GM21515 (cell line): ENCODE results near the gene CARD6.
A peak's percentile ranks its signal among the peaks of the same experiment; 100 is the strongest.
"Not testable (repeated sequence)": the region's sequence is repeated elsewhere in the genome, so short reads cannot be mapped to it uniquely, and the experiment has no call there.

Experiments
- ATAC-seq: cut with Tn5 transposase; IDR thresholded peaks from one replicate; pipeline ENCODE4 v1.9.1; 2021; ENCODE audit not compliant: unreplicated experiment

CARD6 gene

DNA sequence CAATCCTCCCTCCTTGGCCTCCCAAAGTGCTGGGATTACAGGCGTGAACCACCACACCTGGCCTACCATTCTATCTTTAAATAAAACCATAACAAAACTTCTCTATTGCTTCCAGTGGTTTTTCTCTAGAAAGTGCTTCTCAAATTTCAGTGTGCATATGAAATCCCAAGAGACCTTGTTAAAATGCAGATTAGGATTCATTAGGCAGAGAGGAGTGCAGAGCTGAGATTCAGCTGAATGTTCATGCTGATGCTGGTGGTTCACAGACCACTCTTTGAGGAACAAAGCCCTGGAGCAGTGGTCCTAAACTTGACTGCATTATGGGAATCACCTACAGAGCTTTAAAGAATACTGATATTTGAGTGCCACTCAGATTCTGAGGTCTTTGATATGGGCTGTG lies 28.2 kb downstream of the CARD6 start:
- no peak for ATAC-seq

DNA sequence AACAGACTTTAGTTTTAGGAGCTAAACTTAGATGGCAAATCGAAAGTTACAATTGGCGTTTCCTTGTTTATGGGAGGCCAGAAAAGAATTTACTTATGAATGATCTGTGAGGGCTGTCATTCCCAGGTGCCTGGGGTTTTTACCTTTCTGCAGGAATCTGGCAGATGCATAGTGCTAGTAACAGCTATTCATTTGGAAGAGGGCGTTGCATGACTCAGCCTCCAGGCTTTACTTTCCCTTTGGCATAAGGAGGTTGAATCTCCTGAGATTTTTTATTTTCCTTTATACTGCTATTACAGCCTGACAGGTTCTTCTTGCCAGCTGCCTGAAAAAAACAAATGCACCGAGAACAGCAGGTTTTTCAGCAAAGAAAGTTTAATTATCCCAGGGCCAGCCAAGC lies 30.0 kb downstream of the CARD6 start:
- no peak for ATAC-seq

GRCh38 chr5:40872253-40872652 lies 31.1 kb downstream of the CARD6 start:
- not testable (repeated sequence) for ATAC-seq

- no peak for ATAC-seq
Measured at GRCh38 chr5:40873286-40873880, 32.2 kb downstream of the CARD6 start.

GRCh38 chr5:40875958-40876357 lies 34.8 kb downstream of the CARD6 start:
- no peak for ATAC-seq

DNA sequence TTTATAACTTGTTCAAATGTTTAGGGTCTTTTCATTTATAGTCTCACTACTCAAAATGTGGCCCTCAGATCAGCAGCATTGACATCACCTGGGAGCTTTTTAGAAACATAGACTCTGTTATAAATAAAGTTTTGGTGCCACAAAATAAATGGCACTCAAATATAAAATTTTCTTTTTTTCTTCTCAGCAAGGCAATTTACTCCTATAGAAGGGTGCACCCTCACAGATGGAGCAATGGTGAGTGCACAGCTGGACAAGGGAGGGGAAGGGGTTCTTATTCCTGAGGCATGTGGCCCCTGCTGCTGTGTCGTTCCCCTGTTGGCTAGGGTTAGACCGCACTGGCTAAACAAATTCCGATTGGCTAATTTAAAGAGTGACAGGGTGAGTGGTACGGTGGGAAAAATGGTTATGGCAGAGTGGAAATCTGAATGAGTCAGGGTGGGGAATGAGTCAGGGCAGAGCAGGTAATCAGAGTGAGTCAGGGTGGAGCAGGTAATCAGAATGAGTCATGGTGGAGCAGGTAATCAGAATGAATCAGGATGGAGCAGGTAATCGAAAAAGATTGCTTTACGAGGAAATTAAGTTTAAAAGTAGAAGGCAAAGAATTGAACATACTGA lies 36.3 kb downstream of the CARD6 start:
- no peak for ATAC-seq

- no peak for ATAC-seq
Measured at GRCh38 chr5:40879163-40879942, 38.2 kb downstream of the CARD6 start.

DNA sequence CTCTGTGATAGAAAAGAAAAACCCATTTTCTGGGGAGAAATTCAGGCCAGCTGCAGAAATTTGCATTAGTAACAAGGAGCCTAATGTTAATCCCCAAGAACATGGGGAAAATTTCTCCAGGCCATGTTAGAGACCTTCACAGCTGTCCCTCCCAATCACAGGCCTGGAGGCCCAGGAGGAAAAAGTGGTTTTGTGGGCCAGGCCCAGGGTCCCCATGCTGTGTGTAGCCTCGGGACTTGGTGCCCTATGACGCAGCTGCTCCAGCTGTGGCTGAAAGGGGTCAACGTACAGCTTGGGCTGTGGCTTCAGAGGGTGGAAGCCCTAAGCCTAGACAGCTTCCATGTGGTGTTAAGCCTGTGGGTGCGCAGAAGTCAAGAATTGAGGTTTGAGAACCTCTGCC lies 41.1 kb downstream of the CARD6 start:
- ATAC-seq = no peak

DNA sequence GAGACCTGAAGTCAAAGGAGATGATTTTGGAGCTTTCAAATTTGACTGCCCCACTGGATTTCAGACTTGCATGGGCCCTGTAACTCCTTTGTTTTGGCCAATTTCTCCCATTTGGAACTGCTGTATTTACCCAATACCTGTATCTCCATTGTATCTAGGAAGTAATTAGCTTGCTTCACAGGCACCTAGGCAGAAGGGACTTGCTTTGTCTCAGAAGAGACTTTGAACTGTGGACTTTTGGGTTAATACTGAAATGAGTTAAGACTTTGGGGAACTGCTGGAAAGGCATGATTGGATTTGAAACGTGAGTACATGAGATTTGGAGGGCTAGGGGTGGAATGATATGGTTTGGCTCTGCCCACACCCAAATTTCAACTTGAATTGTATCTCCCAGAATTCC lies 41.9 kb downstream of the CARD6 start:
- ATAC-seq = not testable (repeated sequence)

GRCh38 chr5:40895440-40896425 lies 54.6 kb downstream of the CARD6 start:
- ATAC-seq = not testable (repeated sequence)

- ATAC-seq = peak; percentile 91
Measured at GRCh38 chr5:40904205-40904993, 63.2 kb downstream of the CARD6 start.

- peak; percentile 6 for ATAC-seq
Measured at GRCh38 chr5:40904994-40905306, 63.8 kb downstream of the CARD6 start.

DNA sequence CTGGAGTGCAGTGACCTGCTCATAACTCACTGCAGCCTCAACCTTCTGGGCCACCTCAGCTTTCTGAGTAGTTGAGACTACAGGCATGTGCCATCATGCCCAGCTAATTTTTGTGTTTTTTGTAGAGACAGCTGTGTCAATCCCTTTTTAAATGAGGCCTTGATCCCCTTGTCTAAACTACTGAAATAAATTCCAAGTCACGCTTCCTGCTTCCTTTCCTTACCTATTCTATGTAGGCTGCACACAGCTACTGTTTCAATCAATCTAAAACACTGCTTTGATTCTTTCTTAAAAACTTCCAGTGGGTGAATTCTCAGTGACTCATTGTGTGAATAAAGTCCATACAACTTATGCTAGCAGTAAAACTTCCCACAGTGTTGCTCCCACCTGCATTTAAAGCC lies 65.2 kb downstream of the CARD6 start:
- ATAC-seq = no peak

GRCh38 chr5:40909264-40909663 lies 68.1 kb downstream of the CARD6 start, which contains the start of gene C7:
Gene C7 (plus strand): TSS chr5:40909497. CDS start chr5:40909611, 114 bp downstream.
- no peak for ATAC-seq

- ATAC-seq = no peak
Measured at GRCh38 chr5:40909723-40910122, 68.6 kb downstream of the CARD6 start.
